Measurements from ENCODE around the gene FGD6.

FGD6 gene

GRCh38 chr12:95083938-95084337 is 133.3 kb downstream of the FGD6 start:
- Histone ChIP-seq H3K27ac (peak overlapping the region in 1 of 2 donors; percentile 36), H3K4me3 (no peak overlapping the region), H3K9me3 (no peaks in the 10 kb centered on the region), H3K27me3 (no peaks in the 10 kb centered on the region), H3K4me1 (peaks cover 0 to 12% (median 6%) of the 10 kb centered on the region in 4 donors), H3K36me3 (peaks cover 0 to 24% (median 0%) of the 10 kb centered on the region in 3 donors)
- DNase-seq, result no peak
- no peak for TF ChIP-seq CTCF (IDR thresholded peaks at IDR 0.05)
- intact Hi-C loops (cut with DNase I; ENCODE audit: low total_unique reads), result no loop called here

- TF ChIP-seq CTCF (IDR thresholded peaks at IDR 0.05), result no peak
- Histone ChIP-seq H3K4me1 (peaks cover 0 to 12% (median 6%) of the 10 kb centered on the region in 4 donors), H3K36me3 (peaks cover 0 to 19% (median 0%) of the 10 kb centered on the region in 3 donors), H3K27me3 (no peaks in the 10 kb centered on the region), H3K9me3 (no peaks in the 10 kb centered on the region), H3K4me3 (no peak overlapping the region), H3K27ac (peak overlapping the region in 1 of 2 donors; percentile 36)
- DNase-seq, result no peak
- intact Hi-C loops (cut with DNase I; ENCODE audit: low total_unique reads), result no loop called here
Observed at GRCh38 chr12:95083471-95083870, 133.8 kb downstream of the FGD6 start.

- TF ChIP-seq CTCF (IDR thresholded peaks at IDR 0.05), result no peak
- DNase-seq, result no peak
- intact Hi-C loops (cut with DNase I; ENCODE audit: low total_unique reads), result loop anchor here (10.0 kb wide), 1 partner anchor 397 kb away; the partner anchor contains the start of gene METAP2
- Histone ChIP-seq H3K27me3 (no peaks in the 10 kb centered on the region), H3K27ac (no peak overlapping the region), H3K9me3 (no peaks in the 10 kb centered on the region), H3K4me1 (no peaks in the 10 kb centered on the region), H3K36me3 (no peaks in the 10 kb centered on the region), H3K4me3 (no peak overlapping the region)
Observed at GRCh38 chr12:95077341-95077740, 139.9 kb downstream of the FGD6 start.

- no peak for TF ChIP-seq CTCF (IDR thresholded peaks at IDR 0.05)
- peak overlapping the region in 1 of 2 donors; percentile 6 for H3K27ac ChIP-seq
- H3K4me3 ChIP-seq, result no peak overlapping the region
- H3K4me1 ChIP-seq, result peaks cover 0 to 10% (median 2%) of the 10 kb centered on the region in 4 donors
- H3K27me3 ChIP-seq, result no peaks in the 10 kb centered on the region
- intact Hi-C loops (cut with DNase I; ENCODE audit: low total_unique reads), result loop anchor here (10.0 kb wide), 1 partner anchor 400 kb away; the partner anchor contains the start of gene METAP2
- H3K9me3 ChIP-seq, result no peaks in the 10 kb centered on the region
- DNase-seq, result no peak
- no peaks in the 10 kb centered on the region for H3K36me3 ChIP-seq
Observed at GRCh38 chr12:95074766-95075165, 142.5 kb downstream of the FGD6 start.

- TF ChIP-seq CTCF (IDR thresholded peaks at IDR 0.05), result peak; percentile 68 to 83
- H3K27ac ChIP-seq, result peak overlapping the region; percentile 79 to 89
- H3K4me1 ChIP-seq, result peaks cover 0 to 10% (median 3%) of the 10 kb centered on the region in 4 donors
- H3K27me3 ChIP-seq, result no peaks in the 10 kb centered on the region
- DNase-seq, result no peak
- H3K36me3 ChIP-seq, result no peaks in the 10 kb centered on the region
- no peaks in the 10 kb centered on the region for H3K9me3 ChIP-seq
- intact Hi-C loops (cut with DNase I; ENCODE audit: low total_unique reads), result loop anchor here (2.0 to 10.0 kb wide), 2 partner anchors 143 to 401 kb away; partner anchors contain the start of genes FGD6, METAP2 and VEZT
- peak overlapping the region; percentile 73 to 90 for H3K4me3 ChIP-seq
Observed at GRCh38 chr12:95073698-95074520, 143.4 kb downstream of the FGD6 start.
